OCI-LY7 (cell line): ENCODE results near the gene CEP19. TPM values are rescaled to one million over a fixed set of nuclear protein-coding genes. Genes with fewer than 3 reads are reported as not detected.

Experiments
- BruUV-seq: library from RNA; stranded (reverse); fragments of 400-500 nt; replicated peaks from 2 replicates; lab custom pipeline; 2021; lab: Mats Ljungman, UMichigan
- CTCF ChIA-PET: fragments of 300-600 bp; sonication (Branson Sonifier 250); formaldehyde crosslinking; loops from one replicate; lab custom pipeline; 2022; ENCODE audit warnings: antibody characterized with exemption; ENCODE audit not compliant: unreplicated experiment; lab: Charles Lee
- POLR2A ChIA-PET: fragments of 300-600 bp; sonication (Branson Sonifier 250); formaldehyde crosslinking; loops from one replicate; lab custom pipeline; 2022; ENCODE audit warnings: antibody characterized with exemption; lab: Charles Lee
- DNase-seq: peaks from one replicate; pipeline ENCODE4 v3.0.0-alpha.2; 2015; ENCODE audit warnings: low spot score
- H2AFZ ChIP-seq: fragments of 200-600 bp; sonication (generic), shearing (Covaris generic); 2 replicates; pipeline ENCODE4 v1.6.1; 2014; ENCODE audit warnings: mild to moderate bottlenecking, antibody characterized with exemption, low read length, moderate library complexity
- H3K27ac ChIP-seq: fragments of 200-600 bp; sonication (generic); 2 replicates; pipeline ENCODE4 v1.5.1; 2014; ENCODE audit warnings: mixed run types, low read depth, mild to moderate bottlenecking, moderate library complexity, low read length, inconsistent platforms; ENCODE audit not compliant: poor library complexity, severe bottlenecking
- H3K36me3 ChIP-seq: fragments of 200-600 bp; sonication (generic); 2 replicates; pipeline ENCODE4 v1.6.1; 2014; ENCODE audit warnings: mild to moderate bottlenecking, antibody characterized with exemption, low read length, moderate library complexity, mixed read lengths; ENCODE audit not compliant: insufficient read depth
- H3K4me1 ChIP-seq: fragments of 200-600 bp; sonication (generic); 2 replicates; pipeline ENCODE4 v1.5.1; 2014; ENCODE audit warnings: mild to moderate bottlenecking, low read length; ENCODE audit not compliant: insufficient read depth, poor library complexity, severe bottlenecking
- H3K4me2 ChIP-seq: fragments of 200-600 bp; sonication (generic); 2 replicates; pipeline ENCODE4 v1.6.1; 2014; ENCODE audit warnings: mild to moderate bottlenecking, low read length
- H3K4me3 ChIP-seq: fragments of 200-600 bp; sonication (generic); 2 replicates; pipeline ENCODE4 v1.5.1; 2014; ENCODE audit warnings: mild to moderate bottlenecking, low read depth, low read length; ENCODE audit not compliant: poor library complexity, severe bottlenecking
- H3K79me2 ChIP-seq: fragments of 200-600 bp; sonication (generic); 2 replicates; pipeline ENCODE4 v1.6.1; 2016; ENCODE audit warnings: low read depth, mild to moderate bottlenecking, low read length, moderate library complexity, mixed read lengths; ENCODE audit not compliant: insufficient read depth
- H3K9me2 ChIP-seq: fragments of 200-600 bp; sonication (generic); 2 replicates; pipeline ENCODE4 v1.6.1; 2016; ENCODE audit warnings: mild to moderate bottlenecking, low read length, mixed read lengths; ENCODE audit not compliant: insufficient read depth
- H3K9me3 ChIP-seq: fragments of 200-600 bp; sonication (generic); 2 replicates; pipeline ENCODE4 v1.6.1; 2014; ENCODE audit warnings: mild to moderate bottlenecking, mixed run types, low read length, mixed read lengths
- H4K20me1 ChIP-seq: fragments of 200-600 bp; sonication (generic); 2 replicates; pipeline ENCODE4 v1.6.1; 2014; ENCODE audit warnings: mild to moderate bottlenecking, antibody characterized with exemption, low read length, moderate library complexity, mixed read lengths; ENCODE audit not compliant: insufficient read depth
- CTCF ChIP-seq: fragments of 200-600 bp; sonication (generic); conservative IDR thresholded peaks from 2 replicates; pipeline ENCODE4 v1.5.1; 2014; ENCODE audit warnings: mild to moderate bottlenecking, antibody characterized with exemption, low read length, moderate library complexity, mixed read lengths
- EZH2phosphoT487 ChIP-seq: fragments of 200-600 bp; sonication (generic); IDR thresholded peaks from 2 replicates; pipeline ENCODE4 v1.6.1; 2018; ENCODE audit warnings: low read depth, borderline replicate concordance, mild to moderate bottlenecking, mixed run types, antibody characterized with exemption, low read length, moderate library complexity, mixed read lengths
- intact Hi-C: fragments of 100-400 bp; cut with micrococcal nuclease; formaldehyde crosslinking; loops from one replicate; pipeline ENCODE4 v1.10.0; 2022; ENCODE audit not compliant: unreplicated experiment
- total RNA-seq, 2 experiments: library from RNA; depleted of rRNA in 1 of 2; stranded (reverse); fragments of >200 nt in 1 of 2; shearing (Covaris generic) in 1 of 2; gene quantifications; 2 replicates each; pipeline ENCODE4 v1.2.3, GENCODE V29; 2014 to 2022

The CEP19 gene
- total RNA-seq, 2 experiments from 2014 or later, result 3.3 to 5.7 TPM

GRCh38 chr3:196737655-196738054, 25.6 kb upstream of the CEP19 start:
- no peak for DNase-seq
- Histone ChIP-seq H3K4me3 (no peak overlapping the region), H3K27ac (no peak overlapping the region), H3K4me1 (peaks cover 11% of the 10 kb centered on the region), H2AFZ (no peak overlapping the region), H3K36me3 (peaks cover 12% of the 10 kb centered on the region), H3K9me2 (no peaks in the 10 kb centered on the region), H4K20me1 (peaks cover 15% of the 10 kb centered on the region), H3K79me2 (peaks cover 26% of the 10 kb centered on the region), H3K9me3 (no peaks in the 10 kb centered on the region), H3K4me2 (no peak overlapping the region)
- intact Hi-C loops, result loop anchor here (2.0 kb wide), 1 partner anchor 25 kb away; the partner anchor contains the start of genes CEP19 and PIGX
- no TSS peak for BruUV-seq
- ChIA-PET POLR2A (interaction anchor here (0.8 to 1.4 kb wide), 2 partner anchors 20 to 25 kb away, joined by 3 read pairs; partner anchors contain the start of genes CEP19 and PIGX), CTCF (no interaction called here)
- TF ChIP-seq EZH2phosphoT487, result no peak

- intact Hi-C loops, result no loop called here
- Histone ChIP-seq H3K4me2 (no peak overlapping the region), H3K9me2 (no peaks in the 10 kb centered on the region), H4K20me1 (peaks cover 15% of the 10 kb centered on the region), H2AFZ (no peak overlapping the region), H3K9me3 (no peaks in the 10 kb centered on the region), H3K4me1 (peaks cover 10% of the 10 kb centered on the region), H3K4me3 (no peak overlapping the region), H3K79me2 (peaks cover 18% of the 10 kb centered on the region), H3K36me3 (peaks cover 12% of the 10 kb centered on the region), H3K27ac (no peak overlapping the region)
- TF ChIP-seq CTCF (no peak), EZH2phosphoT487 (no peak)
- ChIA-PET CTCF (no interaction called here), POLR2A (interaction anchor here (0.5 to 1.4 kb wide), 5 partner anchors 19 to 708 kb away, joined by 3 read pairs; partner anchors contain the start of genes CEP19 and PIGX)
- no peak for DNase-seq
- BruUV-seq, result no TSS peak
Observed at GRCh38 chr3:196736670-196737374, 24.8 kb upstream of the CEP19 start.

GRCh38 chr3:196735751-196736150, 23.7 kb upstream of the CEP19 start:
- intact Hi-C loops, result no loop called here
- no peak overlapping the region for H3K27ac ChIP-seq

More at GRCh38 chr3:196735751-196736150, 23.7 kb upstream of the CEP19 start:
- no TSS peak for BruUV-seq
- no peak overlapping the region for H2AFZ ChIP-seq
- no peaks in the 10 kb centered on the region for H3K9me3 ChIP-seq
- H3K4me1 ChIP-seq, result peaks cover 4% of the 10 kb centered on the region
- TF ChIP-seq EZH2phosphoT487 (no peak), CTCF (no peak)
- H3K4me3 ChIP-seq, result no peak overlapping the region
- peaks cover 17% of the 10 kb centered on the region for H3K36me3 ChIP-seq
- H3K4me2 ChIP-seq, result no peak overlapping the region
- H4K20me1 ChIP-seq, result peaks cover 5% of the 10 kb centered on the region; the same call in 1 of the 2 replicates
- ChIA-PET POLR2A (interaction anchor here (0.6 to 0.7 kb wide), 3 partner anchors 141 to 1328 kb away, joined by 3 to 5 read pairs (median 3); no protein-coding TSS in a partner anchor), CTCF (no interaction called here)
- no peak for DNase-seq
- H3K79me2 ChIP-seq, result peaks cover 7% of the 10 kb centered on the region
- no peaks in the 10 kb centered on the region for H3K9me2 ChIP-seq
